ENCODE data around the gene MYOZ3. TPM values are rescaled to one million over a fixed set of nuclear protein-coding genes. Genes with fewer than 3 reads are reported as not detected.

The MYOZ3 gene
- polyA plus RNA-seq, 1 of the 3 experiments (the other 2 are of a cell fraction): 0.26 TPM

DNA sequence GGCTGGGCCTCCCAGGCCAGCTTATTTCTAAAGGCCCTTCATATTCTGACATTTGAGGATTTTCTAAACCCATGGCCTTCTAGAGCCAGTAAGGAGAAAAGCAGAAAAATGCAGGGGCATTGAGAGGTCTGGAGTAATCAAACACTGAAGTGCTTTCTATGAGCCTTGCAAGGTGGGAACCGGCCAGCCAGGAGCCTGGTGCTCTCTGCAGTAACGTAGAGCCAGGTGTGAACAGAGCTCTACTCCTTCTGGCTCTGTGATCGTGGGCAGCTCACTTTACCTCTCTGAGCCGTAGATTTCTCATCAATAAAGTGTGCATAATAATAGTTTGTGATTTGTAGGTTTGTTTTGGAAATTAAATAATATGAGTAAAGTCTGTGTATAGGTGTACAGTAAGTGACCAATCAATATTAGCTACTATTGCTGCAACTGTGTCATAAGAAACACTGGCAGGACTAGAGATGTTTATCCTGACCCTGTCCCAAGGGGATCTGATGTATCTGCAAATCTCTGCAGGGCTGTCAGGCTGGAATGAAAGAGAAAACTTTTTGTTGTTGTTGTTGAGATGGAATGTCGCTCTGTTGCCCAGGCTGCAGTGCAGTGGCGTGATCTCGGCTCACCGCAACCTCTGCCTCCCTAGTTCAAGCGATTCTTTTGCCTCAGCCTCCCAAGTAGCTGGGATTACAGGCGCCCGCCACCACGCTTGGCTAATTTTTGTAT, 17.9 kb upstream of the MYOZ3 start (continued):
- TF ChIP-seq NFIC (IDR thresholded peaks at IDR 0.05; ENCODE audit: borderline replicate concordance) (no peak), RXRA (IDR thresholded peaks at IDR 0.05; ENCODE audit: borderline replicate concordance, low read depth) (no peak)
- TF ChIP-seq, protein P1, sequence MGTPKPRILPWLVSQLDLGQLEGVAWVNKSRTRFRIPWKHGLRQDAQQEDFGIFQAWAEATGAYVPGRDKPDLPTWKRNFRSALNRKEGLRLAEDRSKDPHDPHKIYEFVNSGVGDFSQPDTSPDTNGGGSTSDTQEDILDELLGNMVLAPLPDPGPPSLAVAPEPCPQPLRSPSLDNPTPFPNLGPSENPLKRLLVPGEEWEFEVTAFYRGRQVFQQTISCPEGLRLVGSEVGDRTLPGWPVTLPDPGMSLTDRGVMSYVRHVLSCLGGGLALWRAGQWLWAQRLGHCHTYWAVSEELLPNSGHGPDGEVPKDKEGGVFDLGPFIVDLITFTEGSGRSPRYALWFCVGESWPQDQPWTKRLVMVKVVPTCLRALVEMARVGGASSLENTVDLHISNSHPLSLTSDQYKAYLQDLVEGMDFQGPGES (IDR thresholded peaks at IDR 0.05; ENCODE audit: low read depth, low read length): no peak

DNA sequence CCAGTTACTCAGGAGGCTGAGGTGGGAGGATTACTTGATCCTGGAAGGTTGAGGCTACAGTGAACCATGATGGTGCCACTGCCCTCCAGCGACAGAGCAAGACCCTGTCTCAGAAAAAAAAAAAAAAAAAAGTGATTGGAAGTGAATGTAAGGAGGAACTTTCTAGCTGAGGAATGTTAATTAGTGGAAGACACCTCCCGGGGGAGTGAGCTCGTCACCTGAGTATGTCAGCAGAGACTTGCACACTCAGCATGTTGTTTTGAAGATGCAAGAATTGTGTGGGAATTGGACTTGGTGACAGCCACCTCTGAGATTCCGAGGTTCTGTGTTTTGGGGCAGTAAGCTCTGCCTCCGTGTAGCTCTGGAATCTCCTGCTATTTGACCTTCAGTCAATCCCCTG, 17.0 kb upstream of the MYOZ3 start:
- TF ChIP-seq SMC3 (IDR thresholded peaks at IDR 0.05; ENCODE audit: low read depth, low read length) (no peak), EZH2phosphoT487 (IDR thresholded peaks at IDR 0.05; ENCODE audit: borderline replicate concordance, low read depth) (no peak), GATA2 (CRISPR knock-in tag; IDR thresholded peaks at IDR 0.05) (no peak), NFIC (IDR thresholded peaks at IDR 0.05; ENCODE audit: borderline replicate concordance) (no peak), SIN3A (IDR thresholded peaks at IDR 0.05; ENCODE audit: borderline replicate concordance, low read depth, low read length) (no peak), NRF1 (IDR thresholded peaks at IDR 0.05; ENCODE audit: low read depth, low read length) (no peak), YY1 (IDR thresholded peaks at IDR 0.05; ENCODE audit: low read depth) (no peak), MXI1 (IDR thresholded peaks at IDR 0.05; ENCODE audit: low read depth, low read length) (no peak), TCF12 (IDR thresholded peaks at IDR 0.05) (no peak), JUND (IDR thresholded peaks at IDR 0.05) (no peak), ELF1 (IDR thresholded peaks at IDR 0.05) (no peak), RXRA (IDR thresholded peaks at IDR 0.05; ENCODE audit: borderline replicate concordance, low read depth) (no peak), FOXM1 (IDR thresholded peaks at IDR 0.05; ENCODE audit: low read depth) (no peak)
- TF ChIP-seq, protein P2, sequence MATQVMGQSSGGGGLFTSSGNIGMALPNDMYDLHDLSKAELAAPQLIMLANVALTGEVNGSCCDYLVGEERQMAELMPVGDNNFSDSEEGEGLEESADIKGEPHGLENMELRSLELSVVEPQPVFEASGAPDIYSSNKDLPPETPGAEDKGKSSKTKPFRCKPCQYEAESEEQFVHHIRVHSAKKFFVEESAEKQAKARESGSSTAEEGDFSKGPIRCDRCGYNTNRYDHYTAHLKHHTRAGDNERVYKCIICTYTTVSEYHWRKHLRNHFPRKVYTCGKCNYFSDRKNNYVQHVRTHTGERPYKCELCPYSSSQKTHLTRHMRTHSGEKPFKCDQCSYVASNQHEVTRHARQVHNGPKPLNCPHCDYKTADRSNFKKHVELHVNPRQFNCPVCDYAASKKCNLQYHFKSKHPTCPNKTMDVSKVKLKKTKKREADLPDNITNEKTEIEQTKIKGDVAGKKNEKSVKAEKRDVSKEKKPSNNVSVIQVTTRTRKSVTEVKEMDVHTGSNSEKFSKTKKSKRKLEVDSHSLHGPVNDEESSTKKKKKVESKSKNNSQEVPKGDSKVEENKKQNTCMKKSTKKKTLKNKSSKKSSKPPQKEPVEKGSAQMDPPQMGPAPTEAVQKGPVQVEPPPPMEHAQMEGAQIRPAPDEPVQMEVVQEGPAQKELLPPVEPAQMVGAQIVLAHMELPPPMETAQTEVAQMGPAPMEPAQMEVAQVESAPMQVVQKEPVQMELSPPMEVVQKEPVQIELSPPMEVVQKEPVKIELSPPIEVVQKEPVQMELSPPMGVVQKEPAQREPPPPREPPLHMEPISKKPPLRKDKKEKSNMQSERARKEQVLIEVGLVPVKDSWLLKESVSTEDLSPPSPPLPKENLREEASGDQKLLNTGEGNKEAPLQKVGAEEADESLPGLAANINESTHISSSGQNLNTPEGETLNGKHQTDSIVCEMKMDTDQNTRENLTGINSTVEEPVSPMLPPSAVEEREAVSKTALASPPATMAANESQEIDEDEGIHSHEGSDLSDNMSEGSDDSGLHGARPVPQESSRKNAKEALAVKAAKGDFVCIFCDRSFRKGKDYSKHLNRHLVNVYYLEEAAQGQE (IDR thresholded peaks at IDR 0.05; ENCODE audit: low read depth, low read length): no peak
- TF ChIP-seq, protein P3, sequence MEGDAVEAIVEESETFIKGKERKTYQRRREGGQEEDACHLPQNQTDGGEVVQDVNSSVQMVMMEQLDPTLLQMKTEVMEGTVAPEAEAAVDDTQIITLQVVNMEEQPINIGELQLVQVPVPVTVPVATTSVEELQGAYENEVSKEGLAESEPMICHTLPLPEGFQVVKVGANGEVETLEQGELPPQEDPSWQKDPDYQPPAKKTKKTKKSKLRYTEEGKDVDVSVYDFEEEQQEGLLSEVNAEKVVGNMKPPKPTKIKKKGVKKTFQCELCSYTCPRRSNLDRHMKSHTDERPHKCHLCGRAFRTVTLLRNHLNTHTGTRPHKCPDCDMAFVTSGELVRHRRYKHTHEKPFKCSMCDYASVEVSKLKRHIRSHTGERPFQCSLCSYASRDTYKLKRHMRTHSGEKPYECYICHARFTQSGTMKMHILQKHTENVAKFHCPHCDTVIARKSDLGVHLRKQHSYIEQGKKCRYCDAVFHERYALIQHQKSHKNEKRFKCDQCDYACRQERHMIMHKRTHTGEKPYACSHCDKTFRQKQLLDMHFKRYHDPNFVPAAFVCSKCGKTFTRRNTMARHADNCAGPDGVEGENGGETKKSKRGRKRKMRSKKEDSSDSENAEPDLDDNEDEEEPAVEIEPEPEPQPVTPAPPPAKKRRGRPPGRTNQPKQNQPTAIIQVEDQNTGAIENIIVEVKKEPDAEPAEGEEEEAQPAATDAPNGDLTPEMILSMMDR (IDR thresholded peaks at IDR 0.05): no peak
- TF ChIP-seq, protein P4, sequence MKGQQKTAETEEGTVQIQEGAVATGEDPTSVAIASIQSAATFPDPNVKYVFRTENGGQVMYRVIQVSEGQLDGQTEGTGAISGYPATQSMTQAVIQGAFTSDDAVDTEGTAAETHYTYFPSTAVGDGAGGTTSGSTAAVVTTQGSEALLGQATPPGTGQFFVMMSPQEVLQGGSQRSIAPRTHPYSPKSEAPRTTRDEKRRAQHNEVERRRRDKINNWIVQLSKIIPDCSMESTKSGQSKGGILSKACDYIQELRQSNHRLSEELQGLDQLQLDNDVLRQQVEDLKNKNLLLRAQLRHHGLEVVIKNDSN (IDR thresholded peaks at IDR 0.05; ENCODE audit: borderline replicate concordance, low read depth): no peak
- TF ChIP-seq, protein P5, sequence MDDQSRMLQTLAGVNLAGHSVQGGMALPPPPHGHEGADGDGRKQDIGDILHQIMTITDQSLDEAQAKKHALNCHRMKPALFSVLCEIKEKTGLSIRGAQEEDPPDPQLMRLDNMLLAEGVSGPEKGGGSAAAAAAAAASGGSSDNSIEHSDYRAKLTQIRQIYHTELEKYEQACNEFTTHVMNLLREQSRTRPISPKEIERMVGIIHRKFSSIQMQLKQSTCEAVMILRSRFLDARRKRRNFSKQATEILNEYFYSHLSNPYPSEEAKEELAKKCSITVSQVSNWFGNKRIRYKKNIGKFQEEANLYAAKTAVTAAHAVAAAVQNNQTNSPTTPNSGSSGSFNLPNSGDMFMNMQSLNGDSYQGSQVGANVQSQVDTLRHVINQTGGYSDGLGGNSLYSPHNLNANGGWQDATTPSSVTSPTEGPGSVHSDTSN (IDR thresholded peaks at IDR 0.05): no peak
- TF ChIP-seq, protein P6, sequence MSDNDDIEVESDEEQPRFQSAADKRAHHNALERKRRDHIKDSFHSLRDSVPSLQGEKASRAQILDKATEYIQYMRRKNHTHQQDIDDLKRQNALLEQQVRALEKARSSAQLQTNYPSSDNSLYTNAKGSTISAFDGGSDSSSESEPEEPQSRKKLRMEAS (IDR thresholded peaks at IDR 0.05; ENCODE audit: low read depth): no peak
- TF ChIP-seq, protein P1 (IDR thresholded peaks at IDR 0.05; ENCODE audit: low read depth, low read length): no peak
- Histone ChIP-seq H3K4me1 (ENCODE audit: control insufficient read depth in 1 of 2, insufficient read depth in 2 of 2, low read depth in 1 of 2, low read length in 1 of 2) (peaks cover 56 to 63% of the 10 kb centered on the region in 2 experiments), H3K79me2 (ENCODE audit: insufficient read depth) (peaks cover 49% of the 10 kb centered on the region), H3F3A (replicated peaks; ENCODE audit: insufficient read depth) (peaks cover 45% of the 10 kb centered on the region), H3K36me3 (replicated peaks in 1 of 2; ENCODE audit: control insufficient read depth in 1 of 2, insufficient read depth in 2 of 2, low read length in 1 of 2) (peaks cover 8 to 11% of the 10 kb centered on the region in 2 experiments), H4K20me1 (ENCODE audit: insufficient read depth) (no peaks in the 10 kb centered on the region; the same call in 1 of the 2 replicates), H3K27ac (ENCODE audit: low read depth in 2 of 2, low read length in 1 of 2) (peak overlapping the region; percentile 36 to 93; a peak in 3 of 4 replicates), H3K27me3 (ENCODE audit: insufficient read depth) (no peaks in the 10 kb centered on the region), H3K4me2 (peak overlapping the region; percentile 65), H3K9me3 (no peaks in the 10 kb centered on the region), H3K9ac (peak overlapping the region; percentile 13; the same call in 1 of the 2 replicates), H3K9me2 (no peaks in the 10 kb centered on the region), H3K4me3 (ENCODE audit: low read depth in 2 of 2, low read length in 1 of 2) (no peak overlapping the region), H2AFZ (ENCODE audit: low read depth) (no peak overlapping the region)
- ChIA-PET POLR2A (interaction anchor here (1.0 to 2.0 kb wide), 5 partner anchors 36 to 135 kb away, joined by 3 to 6 read pairs (median 4); partner anchors contain the start of gene SMIM3), CTCF (interaction anchor here (0.8 to 5.5 kb wide), 9 partner anchors 9 to 135 kb away, joined by 3 to 44 read pairs (median 5); partner anchors contain the start of gene SMIM3)
- DNase-seq: no peak
- WGBS (ENCODE audit: low lambda C conversion rate): 66% methylated on average over 5 of the region's 5 CpGs
